ENCODE results near the gene EMX2.

Gene EMX2

DNA sequence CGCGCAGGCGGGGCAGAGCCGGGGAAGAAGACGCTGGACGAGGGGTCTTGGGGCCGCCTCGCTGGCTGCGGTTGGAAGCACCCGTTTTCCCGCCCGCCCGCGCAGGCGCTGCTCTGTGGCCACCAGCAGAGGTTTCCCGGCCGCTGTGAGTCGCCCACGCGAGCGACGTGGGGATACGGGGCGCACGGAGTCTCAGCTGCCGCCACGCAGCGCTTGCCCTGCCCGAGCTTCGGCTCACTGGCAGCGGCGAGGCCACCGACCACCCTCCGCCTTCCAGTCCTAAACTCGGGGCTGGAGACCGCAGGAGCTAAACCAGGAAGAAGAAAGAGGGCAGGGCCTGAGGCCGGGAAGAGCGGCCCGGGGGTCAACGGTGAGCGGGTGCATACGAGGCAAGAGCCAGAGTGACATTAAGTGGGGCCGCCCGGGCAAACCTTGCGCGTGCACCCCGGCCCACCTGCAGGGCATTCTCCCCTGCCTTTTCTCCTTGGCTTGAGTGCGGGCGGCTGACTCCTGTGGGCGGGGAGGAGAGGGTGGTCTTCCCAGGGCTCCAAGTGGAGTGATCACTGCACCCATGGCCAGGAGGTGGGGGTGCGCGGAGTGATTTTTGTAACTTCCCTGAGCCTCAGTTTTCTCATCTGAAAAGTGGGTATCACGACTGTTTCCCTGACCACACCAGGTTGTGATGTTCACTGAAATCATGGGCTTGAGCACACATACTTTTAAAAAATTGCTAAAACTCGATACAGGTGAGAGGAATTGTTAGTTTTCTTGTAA lies 7.1 kb upstream of the EMX2 start:
- Histone ChIP-seq H3K27me3 (ENCODE audit: insufficient read depth, low read length) (no peaks in the 10 kb centered on the region), H4K20me1 (ENCODE audit: insufficient read depth, low read length) (no peaks in the 10 kb centered on the region), H3K9me3 (ENCODE audit: low read length) (no peaks in the 10 kb centered on the region), H3K36me3 (ENCODE audit: insufficient read depth, low read length) (no peaks in the 10 kb centered on the region), H3K9ac (ENCODE audit: low read length) (no peak overlapping the region), H3K4me2 (ENCODE audit: low read length) (no peak overlapping the region), H2AFZ (ENCODE audit: low read length) (no peak overlapping the region), H3K4me1 (ENCODE audit: insufficient read depth, low read length, severe bottlenecking) (no peaks in the 10 kb centered on the region), H3K79me2 (ENCODE audit: insufficient read depth, low read length) (no peaks in the 10 kb centered on the region), H3F3A (ENCODE audit: insufficient read depth, low read length) (no peaks in the 10 kb centered on the region), H3K27ac (ENCODE audit: low read depth, low read length, poor library complexity, severe bottlenecking) (no peak overlapping the region), H3K4me3 (ENCODE audit: low read depth, low read length, poor library complexity, severe bottlenecking) (no peak overlapping the region), H3K9me2 (ENCODE audit: low read depth, low read length) (no peaks in the 10 kb centered on the region)
- TF ChIP-seq CTCF (IDR thresholded peaks at IDR 0.05; ENCODE audit: low read length) (no peak), EZH2 (IDR thresholded peaks at IDR 0.05; ENCODE audit: borderline replicate concordance, low read length) (no peak)

- Histone ChIP-seq H4K20me1 (ENCODE audit: insufficient read depth, low read length) (no peaks in the 10 kb centered on the region), H3K9ac (ENCODE audit: low read length) (no peak overlapping the region), H3K9me3 (ENCODE audit: low read length) (no peaks in the 10 kb centered on the region), H3K4me3 (ENCODE audit: low read depth, low read length, poor library complexity, severe bottlenecking) (no peak overlapping the region), H3F3A (ENCODE audit: insufficient read depth, low read length) (no peaks in the 10 kb centered on the region), H3K36me3 (ENCODE audit: insufficient read depth, low read length) (no peaks in the 10 kb centered on the region), H3K4me1 (ENCODE audit: insufficient read depth, low read length, severe bottlenecking) (no peaks in the 10 kb centered on the region), H3K9me2 (ENCODE audit: low read depth, low read length) (no peaks in the 10 kb centered on the region), H2AFZ (ENCODE audit: low read length) (no peak overlapping the region), H3K27ac (ENCODE audit: low read depth, low read length, poor library complexity, severe bottlenecking) (no peak overlapping the region), H3K27me3 (ENCODE audit: insufficient read depth, low read length) (no peaks in the 10 kb centered on the region), H3K4me2 (ENCODE audit: low read length) (no peak overlapping the region), H3K79me2 (ENCODE audit: insufficient read depth, low read length) (no peaks in the 10 kb centered on the region)
- TF ChIP-seq CTCF (IDR thresholded peaks at IDR 0.05; ENCODE audit: low read length) (no peak), EZH2 (IDR thresholded peaks at IDR 0.05; ENCODE audit: borderline replicate concordance, low read length) (no peak)
Measured at GRCh38 chr10:117536072-117536865, 6.3 kb upstream of the EMX2 start.

DNA sequence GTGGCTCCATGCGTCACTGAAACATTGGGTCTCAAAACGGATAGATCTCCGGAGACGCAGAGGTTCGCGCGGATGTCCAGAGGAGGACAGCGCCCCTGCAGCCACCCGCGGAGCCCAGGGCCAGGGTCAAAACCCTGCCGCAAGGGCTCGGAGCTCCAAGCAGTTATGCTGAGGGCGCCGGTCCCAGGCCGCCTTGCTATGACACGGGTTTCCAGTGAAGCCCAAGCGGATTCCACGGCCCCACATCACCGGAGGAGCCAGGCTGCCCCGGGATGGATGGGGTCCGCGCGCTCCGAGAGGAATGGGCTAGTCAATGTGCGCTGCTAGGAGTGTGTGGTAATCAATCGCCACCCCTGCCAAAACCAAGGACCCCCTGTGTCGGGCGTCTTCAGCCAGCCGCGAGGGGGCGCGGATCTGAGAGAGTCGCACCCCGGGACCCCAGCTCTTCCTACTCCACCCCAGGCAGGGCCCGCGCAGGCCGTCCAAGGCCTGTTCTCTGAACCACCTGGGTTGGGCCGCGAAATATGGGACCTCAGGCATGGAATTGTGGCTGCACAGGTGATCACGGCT lies 5.6 kb upstream of the EMX2 start:
- Histone ChIP-seq H3F3A (ENCODE audit: insufficient read depth, low read length) (no peaks in the 10 kb centered on the region), H3K4me1 (ENCODE audit: insufficient read depth, low read length, severe bottlenecking) (no peaks in the 10 kb centered on the region), H3K4me3 (ENCODE audit: low read depth, low read length, poor library complexity, severe bottlenecking) (no peak overlapping the region), H3K27me3 (ENCODE audit: insufficient read depth, low read length) (no peaks in the 10 kb centered on the region), H3K9me3 (ENCODE audit: low read length) (no peaks in the 10 kb centered on the region), H3K9me2 (ENCODE audit: low read depth, low read length) (no peaks in the 10 kb centered on the region), H3K27ac (ENCODE audit: low read depth, low read length, poor library complexity, severe bottlenecking) (no peak overlapping the region), H2AFZ (ENCODE audit: low read length) (no peak overlapping the region), H3K79me2 (ENCODE audit: insufficient read depth, low read length) (no peaks in the 10 kb centered on the region), H3K36me3 (ENCODE audit: insufficient read depth, low read length) (no peaks in the 10 kb centered on the region), H3K4me2 (ENCODE audit: low read length) (no peak overlapping the region), H3K9ac (ENCODE audit: low read length) (no peak overlapping the region), H4K20me1 (ENCODE audit: insufficient read depth, low read length) (no peaks in the 10 kb centered on the region)
- TF ChIP-seq EZH2 (IDR thresholded peaks at IDR 0.05; ENCODE audit: borderline replicate concordance, low read length): no peak

Measured in OCI-LY1 (cell line).